Tibial nerve (tissue), 4 donors: Measurements from ENCODE around the gene ATP2C2. TPM values are rescaled to one million over a fixed set of nuclear protein-coding genes. Genes with fewer than 3 reads are reported as not detected.

Source experiments
- DNase-seq, 2 donors: peaks; one replicate each; pipeline ENCODE4 v3.0.0-alpha.2; 2019; ENCODE audit warnings: low spot score in 2 of 2
- H3K27ac ChIP-seq, 4 donors: fragments of 200-600 bp; sonication (generic) in 3 of 4; one replicate each; pipeline ENCODE4 v1.5.1; 2017 to 2019; ENCODE audit warnings: mild to moderate bottlenecking in 1 of 4
- H3K27me3 ChIP-seq, 2 donors: fragments of 200-600 bp; sonication (generic) in 1 of 2; one replicate each; pipeline versions ENCODE4 v1.5.1 to v1.6.0; 2017 to 2019
- H3K36me3 ChIP-seq, 3 donors: fragments of 200-600 bp; sonication (generic); one replicate each; pipeline ENCODE4 v1.5.1; 2018 to 2019
- H3K4me1 ChIP-seq, 4 donors: fragments of 200-600 bp; sonication (generic) in 3 of 4; one replicate each; pipeline ENCODE4 v1.5.1; 2017 to 2019
- H3K4me3 ChIP-seq, 4 donors: fragments of 200-600 bp; sonication (generic) in 3 of 4; one replicate each; pipeline ENCODE4 v1.5.1; 2017 to 2019; ENCODE audit warnings: mild to moderate bottlenecking in 1 of 4, moderate library complexity in 1 of 4
- H3K9me3 ChIP-seq, 4 donors: fragments of 200-600 bp; sonication (generic) in 3 of 4; one replicate each; pipeline ENCODE4 v1.5.1; 2017 to 2019
- CTCF ChIP-seq, 5 experiments: fragments of 200-600 bp in 3 of 5; fragments of 450-650 bp in 2 of 5; sonication (generic) in 3 of 5; IDR thresholded peaks; one replicate each; pipeline ENCODE4 v1.5.1; 2016 to 2019; ENCODE audit warnings: antibody characterized with exemption in 5 of 5, mild to moderate bottlenecking in 3 of 5, moderate library complexity in 2 of 5
- EP300 ChIP-seq, 2 donors: sonication (generic); formaldehyde crosslinking; IDR thresholded peaks; one replicate each; pipeline ENCODE4 v1.6.1; 2017; ENCODE audit warnings: antibody characterized with exemption in 2 of 2, mild to moderate bottlenecking in 1 of 2
- POLR2A ChIP-seq, 2 donors: fragments of 450-650 bp; IDR thresholded peaks; one replicate each; pipeline ENCODE4 v1.6.1; 2017; ENCODE audit warnings: antibody characterized with exemption in 2 of 2, mild to moderate bottlenecking in 2 of 2, moderate library complexity in 2 of 2
- WGBS, 2 donors: methylation state at CpG; one replicate each; pipeline ENCODE4 v1.1.5; 2018; 5-methylcytosine and 5-hydroxymethylcytosine counted together
- total RNA-seq, 4 donors: library from RNA; depleted of rRNA; stranded (reverse); fragments of >200 nt; gene quantifications; one replicate each; pipeline ENCODE4 v1.1.0, GENCODE V29; 2016

The ATP2C2 gene
- total RNA-seq, 4 donors from 2014 or later: not detected

DNA sequence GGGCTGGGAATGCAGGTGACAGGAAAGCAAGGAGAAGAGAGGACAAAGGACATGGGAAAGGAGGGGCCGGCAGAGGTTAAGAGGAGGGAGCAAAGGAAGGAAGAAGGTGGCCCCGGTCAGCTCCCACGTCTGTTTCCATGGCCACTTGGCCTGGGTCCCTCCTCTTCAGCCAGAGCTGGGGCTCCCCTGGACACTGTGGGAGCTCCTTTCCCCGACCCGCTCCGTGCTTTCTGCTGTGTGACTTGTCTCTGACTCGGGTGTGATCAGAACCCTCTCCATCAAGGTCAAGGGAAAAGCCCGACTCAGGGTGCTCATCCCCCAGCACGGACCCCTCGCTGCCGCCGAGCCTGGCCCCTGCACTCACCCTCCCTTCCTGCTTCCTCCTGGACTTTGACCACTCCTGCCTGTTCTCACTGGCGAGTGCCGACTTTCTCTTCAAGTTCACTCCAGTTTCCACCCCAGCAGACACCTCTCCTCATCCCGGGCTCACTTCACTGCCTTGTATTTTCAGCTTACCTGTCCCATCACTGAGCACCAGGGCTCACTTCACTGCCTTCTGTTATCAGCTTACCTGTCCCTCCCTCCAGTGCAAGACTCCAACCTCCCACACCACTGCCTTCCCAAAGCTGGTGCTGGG, 74.9 kb downstream of the ATP2C2 start:
- Histone ChIP-seq H3K36me3 (no peaks in the 10 kb centered on the region), H3K27ac (no peak overlapping the region), H3K9me3 (no peaks in the 10 kb centered on the region), H3K4me1 (peaks cover 0 to 6% (median 0%) of the 10 kb centered on the region in 4 donors), H3K27me3 (peaks cover 0 to 10% of the 10 kb centered on the region in 2 donors), H3K4me3 (no peak overlapping the region)
- DNase-seq: no peak
- TF ChIP-seq CTCF (IDR thresholded peaks at IDR 0.05) (no peak), EP300 (IDR thresholded peaks at IDR 0.05) (no peak), POLR2A (IDR thresholded peaks at IDR 0.05) (no peak)
- WGBS, 2 donors: 34 to 44% methylated on average over 15 of the region's 15 CpGs

DNA sequence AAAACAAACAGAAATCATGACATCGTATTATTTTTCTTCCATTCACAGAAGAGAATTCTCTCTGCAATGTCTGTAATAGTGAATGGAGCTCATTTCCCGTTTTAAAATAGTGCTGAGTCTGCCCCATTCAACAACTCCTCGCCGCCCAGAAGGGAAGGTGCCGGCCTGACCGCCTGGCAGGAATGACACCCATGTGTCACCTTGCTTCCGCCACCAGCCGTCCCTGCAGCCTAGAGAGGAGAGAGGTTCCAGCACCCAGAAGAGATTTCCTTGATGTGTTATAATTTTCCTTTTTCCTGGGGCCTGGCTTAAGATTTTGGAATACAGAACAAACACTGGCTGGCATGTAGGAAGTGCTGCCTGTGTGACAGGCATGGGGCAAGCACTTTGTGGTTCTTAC, 76.1 kb downstream of the ATP2C2 start:
- Histone ChIP-seq H3K27ac (no peak overlapping the region), H3K36me3 (no peaks in the 10 kb centered on the region), H3K4me3 (no peak overlapping the region), H3K4me1 (peaks cover 0 to 6% (median 0%) of the 10 kb centered on the region in 4 donors), H3K9me3 (no peaks in the 10 kb centered on the region), H3K27me3 (peaks cover 0 to 10% of the 10 kb centered on the region in 2 donors)
- DNase-seq: no peak
- WGBS, 2 donors: 74 to 78% methylated on average over 8 of the region's 8 CpGs
- TF ChIP-seq POLR2A (IDR thresholded peaks at IDR 0.05) (no peak), CTCF (IDR thresholded peaks at IDR 0.05) (no peak), EP300 (IDR thresholded peaks at IDR 0.05) (no peak)

DNA sequence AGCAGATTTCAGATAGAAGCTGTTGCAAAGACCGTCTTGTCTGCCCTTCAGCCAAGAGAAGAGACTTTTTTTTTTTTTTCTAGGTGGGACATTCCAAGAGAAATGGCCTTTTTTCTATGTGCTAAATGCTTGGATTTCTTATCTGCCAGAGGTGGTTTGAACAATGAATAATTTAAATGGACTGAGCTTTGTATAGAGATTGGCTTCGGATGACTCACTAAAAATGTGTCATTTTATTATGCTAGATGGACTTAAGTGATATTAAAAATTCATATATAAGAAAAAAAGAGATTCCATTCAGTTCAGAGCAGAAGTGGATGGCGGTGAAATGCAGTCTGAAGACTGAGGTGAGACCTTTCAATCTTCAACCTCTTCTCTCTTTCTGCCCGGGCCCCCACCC, 77.7 kb downstream of the ATP2C2 start:
- Histone ChIP-seq H3K4me3 (no peak overlapping the region), H3K4me1 (peaks cover 0 to 6% (median 0%) of the 10 kb centered on the region in 4 donors), H3K27ac (no peak overlapping the region), H3K9me3 (no peaks in the 10 kb centered on the region), H3K36me3 (no peaks in the 10 kb centered on the region), H3K27me3 (peaks cover 0 to 10% of the 10 kb centered on the region in 2 donors)
- TF ChIP-seq CTCF (IDR thresholded peaks at IDR 0.05): no peak
- TF ChIP-seq POLR2A (IDR thresholded peaks at IDR 0.05): no peak
- no peak for TF ChIP-seq EP300 (IDR thresholded peaks at IDR 0.05)
- 69 to 71% methylated on average over 4 of the region's 4 CpGs for WGBS, 2 donors
- DNase-seq: no peak

DNA sequence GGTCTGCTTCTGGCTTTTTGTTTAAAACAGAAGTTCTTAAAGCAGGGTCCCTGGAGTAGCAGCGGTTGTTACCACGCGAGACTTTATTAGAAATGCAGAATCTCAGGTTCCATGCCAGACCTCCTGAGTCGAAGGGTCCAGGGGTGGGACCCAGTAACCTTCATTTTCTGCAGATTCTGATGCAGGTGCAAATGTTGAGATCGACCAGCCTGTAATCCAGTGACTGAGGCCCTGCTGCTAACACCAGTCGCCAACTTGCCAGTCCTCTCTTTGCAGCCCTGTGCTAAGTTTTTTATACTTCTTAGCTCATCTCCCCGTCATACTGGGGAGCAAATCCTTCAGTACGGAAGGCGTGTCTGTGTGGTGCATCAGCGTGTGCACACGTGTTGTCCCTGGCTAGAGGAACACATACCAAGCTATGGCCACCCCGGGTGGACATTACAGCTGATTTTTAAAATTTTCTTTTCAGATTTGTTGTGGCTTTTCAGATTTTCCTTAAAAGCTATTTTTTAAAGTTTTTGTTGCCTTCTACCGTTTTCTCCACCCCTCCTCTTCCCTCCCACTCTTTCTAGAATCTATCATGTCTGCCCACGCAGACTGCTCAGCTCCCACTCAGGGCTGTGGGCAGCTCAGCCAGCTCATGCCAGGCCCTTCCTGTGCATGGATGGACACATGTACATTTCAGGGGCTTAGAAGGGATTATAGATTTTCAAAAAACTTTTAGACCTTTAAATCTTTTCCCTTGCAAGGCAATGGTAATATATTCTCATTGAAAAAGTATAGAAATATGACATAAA, 78.5 kb downstream of the ATP2C2 start:
- Histone ChIP-seq H3K4me1 (peaks cover 0 to 6% (median 0%) of the 10 kb centered on the region in 4 donors), H3K4me3 (no peak overlapping the region), H3K36me3 (no peaks in the 10 kb centered on the region), H3K27ac (no peak overlapping the region), H3K9me3 (no peaks in the 10 kb centered on the region), H3K27me3 (peaks cover 0 to 10% of the 10 kb centered on the region in 2 donors)
- WGBS, 2 donors: 63 to 68% methylated on average over 14 of the region's 14 CpGs
- no peak for TF ChIP-seq POLR2A (IDR thresholded peaks at IDR 0.05)
- no peak for TF ChIP-seq CTCF (IDR thresholded peaks at IDR 0.05)
- TF ChIP-seq EP300 (IDR thresholded peaks at IDR 0.05): no peak
- DNase-seq: no peak

- DNase-seq: no peak
- 83 to 84% methylated on average over 10 of the region's 10 CpGs for WGBS, 2 donors
- no peaks in the 10 kb centered on the region for H3K9me3 ChIP-seq
- peaks cover 0 to 4% of the 10 kb centered on the region in 2 donors for H3K27me3 ChIP-seq
- no peak overlapping the region for H3K27ac ChIP-seq
- H3K4me3 ChIP-seq: no peak overlapping the region
- H3K36me3 ChIP-seq: no peaks in the 10 kb centered on the region
- peaks cover 0 to 6% (median 0%) of the 10 kb centered on the region in 4 donors for H3K4me1 ChIP-seq
- TF ChIP-seq EP300 (IDR thresholded peaks at IDR 0.05): no peak
- TF ChIP-seq CTCF (IDR thresholded peaks at IDR 0.05): no peak
- TF ChIP-seq POLR2A (IDR thresholded peaks at IDR 0.05): no peak
Observed at GRCh38 chr16:84448444-84448843, 80.1 kb downstream of the ATP2C2 start.
